B cell (primary cell): ENCODE data around the gene KRTAP10-2.

Experiments
- EZH2 ChIP-seq: IDR thresholded peaks from 2 replicates; pipeline ENCODE4 v1.6.1; 2012; ENCODE audit warnings: borderline replicate concordance, low read depth, mild to moderate bottlenecking, moderate library complexity, low read length; ENCODE audit not compliant: insufficient read depth, poor library complexity, severe bottlenecking
- TF ChIP-seq, protein P1 (sequence below): fragments of 200-600 bp; IDR thresholded peaks from one replicate; pipeline ENCODE4 v1.8.0; 2022; ENCODE audit warnings: antibody characterized with exemption, mild to moderate bottlenecking

DNA sequence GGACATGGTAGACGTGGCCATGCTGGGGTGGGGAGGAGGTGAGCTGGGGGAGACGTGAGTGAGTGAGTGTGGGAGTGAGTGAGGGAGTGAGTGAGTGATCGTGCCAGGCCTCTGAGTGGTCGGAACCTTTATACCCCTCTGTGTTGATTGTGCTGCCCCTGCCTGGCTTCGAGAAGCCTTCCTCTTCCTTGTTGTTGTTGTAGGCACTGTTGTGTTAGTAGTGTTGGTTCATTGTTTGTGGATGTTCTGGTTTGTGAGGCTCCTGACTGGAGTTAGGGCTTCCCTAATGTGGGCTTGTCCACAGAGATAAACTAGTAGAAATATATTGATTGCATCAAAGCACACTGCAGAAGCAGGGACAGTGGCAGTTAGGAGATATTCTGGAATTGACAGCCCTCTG, 7.4 kb upstream of the KRTAP10-2 start, which contains the start of gene KRTAP10-3:
- TF ChIP-seq, protein P1, sequence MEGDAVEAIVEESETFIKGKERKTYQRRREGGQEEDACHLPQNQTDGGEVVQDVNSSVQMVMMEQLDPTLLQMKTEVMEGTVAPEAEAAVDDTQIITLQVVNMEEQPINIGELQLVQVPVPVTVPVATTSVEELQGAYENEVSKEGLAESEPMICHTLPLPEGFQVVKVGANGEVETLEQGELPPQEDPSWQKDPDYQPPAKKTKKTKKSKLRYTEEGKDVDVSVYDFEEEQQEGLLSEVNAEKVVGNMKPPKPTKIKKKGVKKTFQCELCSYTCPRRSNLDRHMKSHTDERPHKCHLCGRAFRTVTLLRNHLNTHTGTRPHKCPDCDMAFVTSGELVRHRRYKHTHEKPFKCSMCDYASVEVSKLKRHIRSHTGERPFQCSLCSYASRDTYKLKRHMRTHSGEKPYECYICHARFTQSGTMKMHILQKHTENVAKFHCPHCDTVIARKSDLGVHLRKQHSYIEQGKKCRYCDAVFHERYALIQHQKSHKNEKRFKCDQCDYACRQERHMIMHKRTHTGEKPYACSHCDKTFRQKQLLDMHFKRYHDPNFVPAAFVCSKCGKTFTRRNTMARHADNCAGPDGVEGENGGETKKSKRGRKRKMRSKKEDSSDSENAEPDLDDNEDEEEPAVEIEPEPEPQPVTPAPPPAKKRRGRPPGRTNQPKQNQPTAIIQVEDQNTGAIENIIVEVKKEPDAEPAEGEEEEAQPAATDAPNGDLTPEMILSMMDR = no peak
- no peak for TF ChIP-seq EZH2
